SU-DHL-6 (cell line): ENCODE measurements around the gene SGCA.

Experiments
- H2AFZ ChIP-seq: fragments of 200-600 bp; sonication (generic); 2 replicates; pipeline ENCODE4 v1.6.1; 2014; ENCODE audit warnings: low read depth, mild to moderate bottlenecking, moderate library complexity, mixed read lengths, antibody characterized with exemption, low read length; ENCODE audit not compliant: severe bottlenecking
- H3F3A ChIP-seq: fragments of 200-600 bp; shearing (Covaris generic); 2 replicates; pipeline ENCODE4 v1.6.0; 2016; ENCODE audit warnings: antibody characterized with exemption, mild to moderate bottlenecking; ENCODE audit not compliant: insufficient read depth
- H3K27ac ChIP-seq: fragments of 200-600 bp; sonication (generic); 2 replicates; pipeline ENCODE4 v1.5.1; 2016; ENCODE audit warnings: low read depth, mild to moderate bottlenecking, low read length, moderate library complexity, mixed read lengths
- H3K27me3 ChIP-seq: fragments of 200-600 bp; sonication (generic), shearing (Covaris generic); 2 replicates; pipeline ENCODE4 v1.6.0; 2014; ENCODE audit warnings: mild to moderate bottlenecking, low read length
- H3K36me3 ChIP-seq: fragments of 200-600 bp; sonication (generic); 2 replicates; pipeline ENCODE4 v1.6.1; 2014; ENCODE audit warnings: mild to moderate bottlenecking, low read length, mixed read lengths
- H3K4me2 ChIP-seq: fragments of 300-600, 200-600 bp; shearing (Covaris generic), sonication (generic); 2 replicates; pipeline ENCODE4 v1.6.0; 2014; ENCODE audit warnings: low read length, low read depth, mild to moderate bottlenecking; ENCODE audit not compliant: poor library complexity, severe bottlenecking
- H3K4me3 ChIP-seq: fragments of 200-600 bp; sonication (generic); 2 replicates; pipeline ENCODE4 v1.5.1; 2014; ENCODE audit warnings: antibody characterized with exemption, low read length, mild to moderate bottlenecking, mixed read lengths; ENCODE audit not compliant: insufficient read depth, poor library complexity, severe bottlenecking
- H3K79me2 ChIP-seq: fragments of 200-600 bp; sonication (generic); 2 replicates; pipeline ENCODE4 v1.6.1; 2014; ENCODE audit warnings: mild to moderate bottlenecking, low read length, moderate library complexity; ENCODE audit not compliant: insufficient read depth
- H3K9ac ChIP-seq: fragments of 200-600 bp; sonication (generic); 2 replicates; pipeline ENCODE4 v1.7.0; 2014; ENCODE audit warnings: mild to moderate bottlenecking, low read length
- H3K9me2 ChIP-seq: fragments of 200-600 bp; sonication (generic); replicated peaks from 2 replicates; pipeline ENCODE4 v1.6.1; 2014; ENCODE audit warnings: low read length; ENCODE audit not compliant: insufficient read depth
- H3K9me3 ChIP-seq: fragments of 200-600 bp; sonication (generic); 2 replicates; pipeline ENCODE4 v1.6.1; 2014; ENCODE audit warnings: low read length, mixed read lengths; ENCODE audit not compliant: insufficient read depth
- H4K20me1 ChIP-seq: fragments of 200-600 bp; sonication (generic); 2 replicates; pipeline ENCODE4 v1.6.1; 2014; ENCODE audit warnings: low read depth, mild to moderate bottlenecking, antibody characterized with exemption, low read length, moderate library complexity, mixed read lengths
- EZH2phosphoT487 ChIP-seq: fragments of 200-600 bp; sonication (generic), shearing (Covaris generic); conservative IDR thresholded peaks from 2 replicates; pipeline ENCODE4 v1.6.1; 2018; ENCODE audit warnings: mild to moderate bottlenecking, antibody characterized with exemption, low read length, moderate library complexity, mixed read lengths
- TF ChIP-seq, protein P1 (sequence below): fragments of 200-600 bp; sonication (generic); IDR thresholded peaks from one replicate; pipeline ENCODE4 v1.5.1; 2017; ENCODE audit warnings: antibody characterized with exemption, mild to moderate bottlenecking, low read length, moderate library complexity; ENCODE audit not compliant: insufficient read depth, poor library complexity, severe bottlenecking

SGCA gene

DNA sequence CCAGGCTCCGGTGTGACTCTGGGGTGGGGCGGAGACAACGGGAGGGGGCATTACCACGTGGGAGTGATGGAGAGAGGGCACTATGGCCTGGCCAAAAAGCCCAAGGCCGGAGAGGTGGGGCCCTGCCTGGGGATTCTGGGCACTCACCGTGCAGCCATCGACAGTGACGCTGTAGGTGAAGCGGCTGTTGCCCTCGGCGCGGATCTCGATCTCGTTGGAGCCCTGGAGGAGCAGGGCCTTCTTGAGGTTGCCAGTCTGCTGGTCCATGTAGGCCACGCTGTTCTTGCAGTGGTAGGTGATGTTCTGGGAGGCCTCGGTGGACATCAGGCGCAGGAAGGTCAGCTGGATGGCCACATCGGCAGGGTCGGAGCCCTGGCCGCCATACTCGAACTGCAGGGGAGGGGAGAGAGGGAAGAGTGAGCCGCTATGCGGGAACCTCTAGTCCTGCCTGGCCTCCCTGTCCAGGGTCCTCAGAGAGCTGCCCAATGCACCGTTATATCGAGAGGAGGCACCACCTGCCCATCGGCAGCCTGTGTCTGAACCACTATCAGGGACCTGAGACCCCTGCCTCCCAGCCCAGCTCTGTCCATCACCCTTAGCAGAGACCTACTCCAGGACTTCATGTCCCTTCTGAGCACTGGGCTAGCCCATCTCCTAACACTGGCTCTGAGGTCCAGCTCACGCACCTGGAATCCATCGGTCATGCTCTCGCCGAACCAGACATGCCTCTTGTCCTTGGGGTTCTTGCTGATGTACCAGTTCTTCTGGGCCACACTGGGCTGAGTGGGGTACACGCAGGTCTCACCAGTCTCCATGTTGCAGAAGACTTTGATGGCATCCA, 20.0 kb downstream of the SGCA start:
- H3K27me3 ChIP-seq, result no peaks in the 10 kb centered on the region
- no peaks in the 10 kb centered on the region for H3F3A ChIP-seq
- no peak overlapping the region for H3K27ac ChIP-seq
- H3K79me2 ChIP-seq, result no peaks in the 10 kb centered on the region
- H3K4me2 ChIP-seq, result no peak overlapping the region
- H3K9me3 ChIP-seq, result no peaks in the 10 kb centered on the region
- no peak for TF ChIP-seq EZH2phosphoT487
- TF ChIP-seq, protein P1, sequence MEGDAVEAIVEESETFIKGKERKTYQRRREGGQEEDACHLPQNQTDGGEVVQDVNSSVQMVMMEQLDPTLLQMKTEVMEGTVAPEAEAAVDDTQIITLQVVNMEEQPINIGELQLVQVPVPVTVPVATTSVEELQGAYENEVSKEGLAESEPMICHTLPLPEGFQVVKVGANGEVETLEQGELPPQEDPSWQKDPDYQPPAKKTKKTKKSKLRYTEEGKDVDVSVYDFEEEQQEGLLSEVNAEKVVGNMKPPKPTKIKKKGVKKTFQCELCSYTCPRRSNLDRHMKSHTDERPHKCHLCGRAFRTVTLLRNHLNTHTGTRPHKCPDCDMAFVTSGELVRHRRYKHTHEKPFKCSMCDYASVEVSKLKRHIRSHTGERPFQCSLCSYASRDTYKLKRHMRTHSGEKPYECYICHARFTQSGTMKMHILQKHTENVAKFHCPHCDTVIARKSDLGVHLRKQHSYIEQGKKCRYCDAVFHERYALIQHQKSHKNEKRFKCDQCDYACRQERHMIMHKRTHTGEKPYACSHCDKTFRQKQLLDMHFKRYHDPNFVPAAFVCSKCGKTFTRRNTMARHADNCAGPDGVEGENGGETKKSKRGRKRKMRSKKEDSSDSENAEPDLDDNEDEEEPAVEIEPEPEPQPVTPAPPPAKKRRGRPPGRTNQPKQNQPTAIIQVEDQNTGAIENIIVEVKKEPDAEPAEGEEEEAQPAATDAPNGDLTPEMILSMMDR, result no peak
- H3K4me3 ChIP-seq, result no peak overlapping the region
- no peak overlapping the region for H3K9ac ChIP-seq
- H4K20me1 ChIP-seq, result no peaks in the 10 kb centered on the region
- no peak overlapping the region for H2AFZ ChIP-seq
- no peaks in the 10 kb centered on the region for H3K36me3 ChIP-seq
- H3K9me2 ChIP-seq, result no peaks in the 10 kb centered on the region

GRCh38 chr17:50186661-50187393, 21.0 kb downstream of the SGCA start:
- no peak overlapping the region for H3K4me3 ChIP-seq
- no peak overlapping the region for H3K27ac ChIP-seq
- no peaks in the 10 kb centered on the region for H3K36me3 ChIP-seq
- H3K9ac ChIP-seq, result no peak overlapping the region
- no peaks in the 10 kb centered on the region for H3K79me2 ChIP-seq
- H3K27me3 ChIP-seq, result no peaks in the 10 kb centered on the region
- no peaks in the 10 kb centered on the region for H3K9me2 ChIP-seq
- H3K4me2 ChIP-seq, result no peak overlapping the region
- H4K20me1 ChIP-seq, result no peaks in the 10 kb centered on the region
- TF ChIP-seq EZH2phosphoT487, result no peak
- TF ChIP-seq, protein P1, result no peak
- no peaks in the 10 kb centered on the region for H3F3A ChIP-seq
- H2AFZ ChIP-seq, result no peak overlapping the region
- H3K9me3 ChIP-seq, result no peaks in the 10 kb centered on the region

DNA sequence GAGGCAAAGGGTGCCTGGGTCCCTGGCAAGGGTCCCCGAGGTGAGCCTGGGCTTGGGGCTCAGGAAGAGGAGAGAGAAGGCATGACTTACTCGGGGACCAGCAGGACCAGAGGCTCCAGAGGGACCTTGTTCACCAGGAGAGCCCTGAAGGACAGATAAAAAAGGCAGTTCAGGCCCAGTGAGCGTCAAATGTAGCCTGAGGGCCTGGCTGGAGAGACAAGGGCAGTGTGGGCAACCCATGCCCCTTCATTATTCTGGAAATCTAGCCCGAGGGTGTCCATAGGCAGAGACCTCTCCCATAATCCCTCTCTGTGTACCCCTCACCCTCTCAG, 21.6 kb downstream of the SGCA start:
- H3K4me3 ChIP-seq, result no peak overlapping the region
- no peaks in the 10 kb centered on the region for H3K9me2 ChIP-seq
- H3K27me3 ChIP-seq, result no peaks in the 10 kb centered on the region
- no peaks in the 10 kb centered on the region for H3K79me2 ChIP-seq
- TF ChIP-seq, protein P1, result no peak
- no peak for TF ChIP-seq EZH2phosphoT487
- no peaks in the 10 kb centered on the region for H3F3A ChIP-seq
- no peak overlapping the region for H2AFZ ChIP-seq
- no peak overlapping the region for H3K9ac ChIP-seq
- no peak overlapping the region for H3K4me2 ChIP-seq
- no peak overlapping the region for H3K27ac ChIP-seq
- no peaks in the 10 kb centered on the region for H4K20me1 ChIP-seq
- H3K9me3 ChIP-seq, result no peaks in the 10 kb centered on the region
- H3K36me3 ChIP-seq, result no peaks in the 10 kb centered on the region
